GM20431 (cell line): Measurements from ENCODE around the gene VPS11.

Source experiments
- in situ Hi-C: fragments of 300-500 bp; cut with MseI, MboI; formaldehyde crosslinking; loops from one replicate; pipeline ENCODE4 v1.15.0; 2020; ENCODE audit warnings: low sequenced_read_pairs; ENCODE audit not compliant: unreplicated experiment

VPS11 gene

GRCh38 chr11:119116601-119117000 is 49.0 kb downstream of the VPS11 start:
- in situ Hi-C loops: no loop called here

- in situ Hi-C loops: no loop called here
Observed at GRCh38 chr11:119117004-119117706, 49.5 kb downstream of the VPS11 start.

GRCh38 chr11:119118227-119118626 is 50.6 kb downstream of the VPS11 start:
- in situ Hi-C loops: no loop called here

GRCh38 chr11:119118946-119119345 is 51.3 kb downstream of the VPS11 start:
- in situ Hi-C loops: no loop called here

- in situ Hi-C loops: no loop called here
Observed at GRCh38 chr11:119120639-119121007, 53.0 kb downstream of the VPS11 start.

GRCh38 chr11:119121008-119121810 is 53.6 kb downstream of the VPS11 start, which contains the start of gene HINFP:
Gene HINFP, plus strand, starts transcription at chr11:119121580. Its CDS starts 5,365 bp downstream, at chr11:119126945.
- in situ Hi-C loops: no loop called here

- in situ Hi-C loops: no loop called here
Observed at GRCh38 chr11:119121811-119122124, 54.1 kb downstream of the VPS11 start.

- in situ Hi-C loops: no loop called here
Observed at GRCh38 chr11:119125821-119126220, 58.2 kb downstream of the VPS11 start.

- in situ Hi-C loops: no loop called here
Observed at GRCh38 chr11:119126675-119127268, 59.2 kb downstream of the VPS11 start.

- in situ Hi-C loops: no loop called here
Observed at GRCh38 chr11:119130662-119131061, 63.0 kb downstream of the VPS11 start.
